HepG2 (cell line): ENCODE data around the gene MEAK7. TPM values are rescaled to one million over a fixed set of nuclear protein-coding genes. Genes with fewer than 3 reads are reported as not detected.
A peak's percentile ranks its signal among the peaks of the same experiment; 100 is the strongest.

ENCODE experiments used
- AKNA ChIP-seq: sonication (generic); formaldehyde crosslinking; IDR thresholded peaks from 2 replicates; pipeline ENCODE4 v1.4.0; 2020; ENCODE audit warnings: missing genetic modification reagents, borderline replicate concordance
- CTCF ChIP-seq: sonication (generic); formaldehyde crosslinking; IDR thresholded peaks from 2 replicates; pipeline ENCODE4 v1.5.0; 2020; ENCODE audit warnings: mild to moderate bottlenecking, missing genetic modification reagents, moderate library complexity
- DNMT1 ChIP-seq: sonication (generic); formaldehyde crosslinking; IDR thresholded peaks from 2 replicates; pipeline ENCODE4 v1.5.1; 2020; ENCODE audit warnings: mild to moderate bottlenecking, missing genetic modification reagents
- ELF3 ChIP-seq: IDR thresholded peaks from 2 replicates; pipeline ENCODE4 v1.6.1; 2016; ENCODE audit warnings: missing genetic modification reagents, missing compliant biosample characterization
- HNRNPL ChIP-seq: fragments of 200-400 bp; formaldehyde crosslinking; IDR thresholded peaks from 2 replicates; pipeline ENCODE4 v1.6.1; 2017; ENCODE audit warnings: mild to moderate bottlenecking, low read depth, low read length
- MEF2D ChIP-seq: sonication (generic); formaldehyde crosslinking; IDR thresholded peaks from 2 replicates; pipeline ENCODE4 v1.5.1; 2020; ENCODE audit warnings: mild to moderate bottlenecking, missing genetic modification reagents
- NCOA2 ChIP-seq: sonication (generic); formaldehyde crosslinking; IDR thresholded peaks from 2 replicates; pipeline ENCODE4 v1.8.0; 2022; ENCODE audit warnings: inconsistent platforms
- NFE2 ChIP-seq: sonication (generic); formaldehyde crosslinking; IDR thresholded peaks from 2 replicates; pipeline ENCODE4 v1.4.0; 2020; ENCODE audit warnings: missing genetic modification reagents
- POLR2AphosphoS2 ChIP-seq: IDR thresholded peaks from 2 replicates; pipeline ENCODE4 v1.6.1; 2011; ENCODE audit warnings: low read depth, low read length, improper control_type of control experiment
- RFXANK ChIP-seq: IDR thresholded peaks from 2 replicates; pipeline ENCODE4 v1.6.1; 2016
- RXRA ChIP-seq: sonication (generic); formaldehyde crosslinking; IDR thresholded peaks from 2 replicates; pipeline ENCODE4 v1.5.1; 2020; ENCODE audit warnings: missing genetic modification reagents
- SNAPC5 ChIP-seq: sonication (generic); formaldehyde crosslinking; IDR thresholded peaks from 2 replicates; pipeline ENCODE4 v1.8.1; 2023; ENCODE audit warnings: mild to moderate bottlenecking, missing genetic modification reagents, borderline replicate concordance
- THAP7 ChIP-seq: sonication (generic); formaldehyde crosslinking; IDR thresholded peaks from 2 replicates; pipeline ENCODE4 v1.8.1; 2023; ENCODE audit warnings: mild to moderate bottlenecking, missing genetic modification reagents
- U2AF1 ChIP-seq: fragments of 200-400 bp; formaldehyde crosslinking; optimal IDR thresholded peaks from 2 replicates; pipeline ENCODE3; 2017; ENCODE audit warnings: mild to moderate bottlenecking, low read depth, low read length
- ZBTB25 ChIP-seq: IDR thresholded peaks from 2 replicates; pipeline ENCODE4 v1.6.1; 2018; ENCODE audit warnings: missing genetic modification reagents
- ZFP91 ChIP-seq: sonication (generic); formaldehyde crosslinking; IDR thresholded peaks from 2 replicates; pipeline ENCODE4 v1.9.0; 2022; ENCODE audit warnings: missing genetic modification reagents, mild to moderate bottlenecking, borderline replicate concordance
- ZNF770 ChIP-seq: sonication (generic); formaldehyde crosslinking; IDR thresholded peaks from 2 replicates; pipeline ENCODE4 v1.5.0; 2020; ENCODE audit warnings: mild to moderate bottlenecking, missing genetic modification reagents
- polyA plus RNA-seq, 8 experiments: library from polyadenylated mRNA; depleted of rRNA in 3 of 8; stranded (reverse) in 7 of 8; unstranded in 1 of 8; fragments of >200 nt; fragmentation: Illumina TruSeq in 4 of 8; extraction: Trizol in 4 of 8; gene quantifications; 2 replicates each; pipeline versions ENCODE4 v1.2.1 to v1.2.3, GENCODE V29; 2011 to 2016; ENCODE audit warnings: low read depth in 4 of 8, missing spikeins in 1 of 8, mixed read lengths in 1 of 8; ENCODE audit not compliant: insufficient read depth in 1 of 8
- total RNA-seq, 5 experiments: library from RNA; depleted of rRNA; stranded (reverse); fragments of >200 nt; fragmentation: Illumina TruSeq; extraction: Trizol; gene quantifications; 2 replicates each; pipeline ENCODE4 v1.2.3, GENCODE V29; 2016; ENCODE audit warnings: low read depth in 1 of 5

The MEAK7 gene
- total and polyA plus RNA-seq, 2 of the 13 experiments (the other 11 are each of a cell fraction or from before 2014, with no cell fraction given) = 11.8 to 14.7 TPM

- TF ChIP-seq HNRNPL (no peak), THAP7 (CRISPR knock-in tag) (no peak), CTCF (CRISPR knock-in tag) (peak; percentile 44), MEF2D (no peak), ZBTB25 (CRISPR knock-in tag) (no peak), NCOA2 (peak; percentile 15; the same call in 1 of the 2 replicates), ZFP91 (CRISPR knock-in tag) (no peak), ELF3 (CRISPR knock-in tag) (no peak), U2AF1 (no peak), NFE2 (no peak), RFXANK (no peak), RXRA (CRISPR knock-in tag) (peak; percentile 43; the same call in 1 of the 2 replicates), ZNF770 (no peak), SNAPC5 (CRISPR knock-in tag) (no peak), POLR2AphosphoS2 (no peak), DNMT1 (CRISPR knock-in tag) (no peak), AKNA (CRISPR knock-in tag) (no peak)
Observed at GRCh38 chr16:84475643-84476240, 28.7 kb downstream of the MEAK7 start (continued).
